Neutrophil (primary cell): Measurements from ENCODE around the gene PLCL1.

ENCODE experiments used
- H3K27ac ChIP-seq: fragments of 200-600 bp; sonication (generic); 2 replicates; pipeline ENCODE4 v1.5.1; 2016; ENCODE audit warnings: mild to moderate bottlenecking, moderate library complexity
- H3K27me3 ChIP-seq: fragments of 200-600 bp; sonication (generic); 2 replicates; pipeline ENCODE4 v1.6.0; 2016; ENCODE audit warnings: mild to moderate bottlenecking
- H3K36me3 ChIP-seq: fragments of 200-600 bp; sonication (generic); 2 replicates; pipeline ENCODE4 v1.5.1; 2017
- H3K4me1 ChIP-seq, 2 experiments: fragments of 200-600 bp in 1 of 2; sonication (generic) in 1 of 2; 1 replicate in 1 of 2; 2 replicates in 1 of 2; pipeline versions ENCODE4 v1.5.1 to v1.6.1; 2013 to 2016; ENCODE audit warnings: low read depth in 1 of 2, low read length in 1 of 2, mild to moderate bottlenecking in 1 of 2, moderate library complexity in 1 of 2; ENCODE audit not compliant: control insufficient read depth in 1 of 2, insufficient read depth in 1 of 2
- H3K4me3 ChIP-seq, 2 experiments: fragments of 200-600 bp in 1 of 2; sonication (generic) in 1 of 2; 1 replicate in 1 of 2; 2 replicates in 1 of 2; pipeline ENCODE4 v1.5.1; 2013 to 2016; ENCODE audit warnings: low read depth in 1 of 2, low read length in 1 of 2, mild to moderate bottlenecking in 1 of 2, moderate library complexity in 1 of 2
- H3K9me3 ChIP-seq: fragments of 200-600 bp; sonication (generic); 2 replicates; pipeline ENCODE4 v1.5.1; 2016
- TF ChIP-seq, protein P1 (sequence below): fragments of 200-600 bp; sonication (generic); IDR thresholded peaks from 2 replicates; pipeline ENCODE4 v1.5.1; 2016; ENCODE audit warnings: antibody characterized with exemption

PLCL1 gene

GRCh38 chr2:198053776-198054175, 249.4 kb downstream of the PLCL1 start:
- Histone ChIP-seq H3K4me1 (no peaks in the 10 kb centered on the region), H3K36me3 (no peaks in the 10 kb centered on the region), H3K27me3 (no peaks in the 10 kb centered on the region), H3K9me3 (no peaks in the 10 kb centered on the region), H3K27ac (no peak overlapping the region), H3K4me3 (no peak overlapping the region)
- TF ChIP-seq, protein P1, sequence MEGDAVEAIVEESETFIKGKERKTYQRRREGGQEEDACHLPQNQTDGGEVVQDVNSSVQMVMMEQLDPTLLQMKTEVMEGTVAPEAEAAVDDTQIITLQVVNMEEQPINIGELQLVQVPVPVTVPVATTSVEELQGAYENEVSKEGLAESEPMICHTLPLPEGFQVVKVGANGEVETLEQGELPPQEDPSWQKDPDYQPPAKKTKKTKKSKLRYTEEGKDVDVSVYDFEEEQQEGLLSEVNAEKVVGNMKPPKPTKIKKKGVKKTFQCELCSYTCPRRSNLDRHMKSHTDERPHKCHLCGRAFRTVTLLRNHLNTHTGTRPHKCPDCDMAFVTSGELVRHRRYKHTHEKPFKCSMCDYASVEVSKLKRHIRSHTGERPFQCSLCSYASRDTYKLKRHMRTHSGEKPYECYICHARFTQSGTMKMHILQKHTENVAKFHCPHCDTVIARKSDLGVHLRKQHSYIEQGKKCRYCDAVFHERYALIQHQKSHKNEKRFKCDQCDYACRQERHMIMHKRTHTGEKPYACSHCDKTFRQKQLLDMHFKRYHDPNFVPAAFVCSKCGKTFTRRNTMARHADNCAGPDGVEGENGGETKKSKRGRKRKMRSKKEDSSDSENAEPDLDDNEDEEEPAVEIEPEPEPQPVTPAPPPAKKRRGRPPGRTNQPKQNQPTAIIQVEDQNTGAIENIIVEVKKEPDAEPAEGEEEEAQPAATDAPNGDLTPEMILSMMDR: no peak

- Histone ChIP-seq H3K36me3 (no peaks in the 10 kb centered on the region), H3K27me3 (no peaks in the 10 kb centered on the region), H3K27ac (no peak overlapping the region), H3K4me1 (no peaks in the 10 kb centered on the region), H3K9me3 (no peaks in the 10 kb centered on the region), H3K4me3 (no peak overlapping the region)
- TF ChIP-seq, protein P1: no peak
These were observed 249.9 kb downstream of the PLCL1 start for GRCh38 chr2:198054299-198054698.

DNA sequence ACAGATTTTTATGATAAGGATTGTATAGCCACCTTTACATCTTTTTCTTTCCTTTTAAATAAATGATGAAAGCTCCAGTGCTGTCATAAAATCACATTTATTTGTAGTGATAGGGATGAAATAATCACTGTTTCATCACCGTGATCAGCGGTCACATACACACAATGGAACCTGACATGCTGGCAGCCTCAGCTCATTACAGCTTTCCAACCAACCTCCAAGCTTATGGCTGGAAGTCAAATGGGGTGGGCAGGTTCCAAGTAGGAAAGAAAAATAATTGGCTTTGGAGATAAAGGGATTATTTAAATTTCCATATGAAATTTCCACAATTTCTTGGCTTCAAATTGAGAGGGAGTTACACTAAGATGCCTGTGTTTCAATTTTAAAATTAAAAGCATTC, 251.3 kb downstream of the PLCL1 start:
- Histone ChIP-seq H3K27me3 (no peaks in the 10 kb centered on the region), H3K4me1 (no peaks in the 10 kb centered on the region), H3K4me3 (no peak overlapping the region), H3K36me3 (no peaks in the 10 kb centered on the region), H3K27ac (no peak overlapping the region), H3K9me3 (no peaks in the 10 kb centered on the region)
- TF ChIP-seq, protein P1: no peak

DNA sequence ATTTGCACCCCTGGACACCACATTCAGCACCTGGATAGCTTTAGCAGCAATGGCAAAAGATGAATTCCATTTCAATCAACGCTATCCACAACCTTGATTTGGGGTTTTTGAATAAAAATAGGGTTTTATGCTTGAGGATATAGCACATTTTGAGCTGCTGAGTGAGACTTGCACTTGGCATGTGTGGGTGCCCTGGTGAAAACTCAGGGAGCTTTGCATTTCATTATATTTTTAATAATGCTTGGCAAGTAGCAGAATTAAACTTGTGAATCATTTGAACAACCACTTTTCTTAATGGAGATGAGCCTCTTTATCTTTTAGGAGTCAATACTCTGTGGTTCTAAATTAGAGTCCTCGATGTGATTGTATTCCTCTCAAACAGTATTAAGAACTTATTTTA, 252.4 kb downstream of the PLCL1 start:
- H3K27me3 ChIP-seq: no peaks in the 10 kb centered on the region
- H3K4me1 ChIP-seq: no peaks in the 10 kb centered on the region
- TF ChIP-seq, protein P1: no peak
- H3K4me3 ChIP-seq: no peak overlapping the region
- H3K36me3 ChIP-seq: no peaks in the 10 kb centered on the region
- no peak overlapping the region for H3K27ac ChIP-seq
- H3K9me3 ChIP-seq: no peaks in the 10 kb centered on the region

DNA sequence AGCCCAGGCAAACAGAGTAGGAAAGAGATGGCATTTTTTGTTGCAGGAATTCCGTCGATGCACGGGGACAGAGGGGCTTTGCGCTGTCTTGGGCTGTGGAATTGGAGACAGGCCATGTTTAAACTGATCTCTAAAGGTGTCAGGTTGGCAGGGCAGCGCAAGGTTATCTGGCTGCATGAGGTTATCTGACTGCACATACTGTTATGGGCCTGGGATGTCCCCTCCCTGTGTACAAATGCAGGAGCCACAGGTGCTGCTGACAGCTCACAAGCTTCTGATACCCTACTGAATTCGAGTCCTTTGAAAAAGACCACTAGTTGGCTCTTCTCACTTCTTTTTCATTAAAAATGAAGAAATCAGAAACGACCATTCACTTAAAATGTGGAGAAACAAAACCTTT, 255.4 kb downstream of the PLCL1 start:
- H3K4me3 ChIP-seq: no peak overlapping the region

More for the DNA sequence above, 255.4 kb downstream of the PLCL1 start:
- Histone ChIP-seq H3K36me3 (no peaks in the 10 kb centered on the region), H3K27ac (no peak overlapping the region), H3K27me3 (no peaks in the 10 kb centered on the region), H3K9me3 (no peaks in the 10 kb centered on the region), H3K4me1 (no peaks in the 10 kb centered on the region)
- TF ChIP-seq, protein P1: no peak
